Measurements from ENCODE around the gene PALMD. TPM values are rescaled to one million over a fixed set of nuclear protein-coding genes. Genes with fewer than 3 reads are reported as not detected.

The PALMD gene
- total and polyA plus RNA-seq, 2 of the 8 experiments (the other 6 are each of a cell fraction or from before 2014, with no cell fraction given): not detected

- Histone ChIP-seq H2AK5ac (ENCODE audit: low read depth, low read length) (no peak overlapping the region), H3K4me1 (replicated peaks in 1 of 4; ENCODE audit: control insufficient read depth in 3 of 4, insufficient read depth in 4 of 4, low read length in 3 of 4) (peaks cover 0 to 9% (median 6%) of the 10 kb centered on the region in 4 experiments; a peak in 5 of 7 replicates), H2BK20ac (ENCODE audit: low read length) (no peak overlapping the region), H3K27ac (ENCODE audit: low read depth, low read length) (no peak overlapping the region), H3K4ac (replicated peaks; ENCODE audit: insufficient read length, low read depth, low read length) (no peak overlapping the region), H3K27me3 (replicated peaks in 1 of 4; ENCODE audit: control insufficient read depth in 3 of 4, extremely low read depth in 1 of 4, insufficient read depth in 3 of 4, low read length in 3 of 4) (no peaks in the 10 kb centered on the region), H3K36me3 (ENCODE audit: control insufficient read depth in 2 of 4, insufficient read depth in 4 of 4, low read length in 3 of 4) (no peaks in the 10 kb centered on the region), H2BK5ac (ENCODE audit: low read depth, low read length) (no peak overlapping the region), H3K23me2 (ENCODE audit: low read depth, low read length) (no peaks in the 10 kb centered on the region), H2BK12ac (ENCODE audit: low read depth, low read length) (no peak overlapping the region), H3K18ac (ENCODE audit: extremely low read depth, low read length) (no peak overlapping the region), H3K79me2 (ENCODE audit: control insufficient read depth in 1 of 2, insufficient read depth in 2 of 2, low read length in 2 of 2) (no peaks in the 10 kb centered on the region), H2AFZ (ENCODE audit: low read length) (no peak overlapping the region), H3K9ac (replicated peaks in 1 of 4; ENCODE audit: extremely low read depth in 1 of 4, low read depth in 3 of 4, low read length in 3 of 4) (no peak overlapping the region), H2BK120ac (replicated peaks; ENCODE audit: low read depth, low read length) (no peak overlapping the region), H2BK15ac (ENCODE audit: low read length) (no peak overlapping the region), H3K23ac (ENCODE audit: insufficient read length) (no peak overlapping the region), H3K79me1 (ENCODE audit: low read depth, low read length) (no peaks in the 10 kb centered on the region), H4K8ac (ENCODE audit: extremely low read depth, insufficient read depth, low read length) (no peak overlapping the region), H3K56ac (replicated peaks; ENCODE audit: insufficient read length, low read depth, low read length) (no peak overlapping the region), H3K4me3 (ENCODE audit: extremely low read depth in 1 of 4, insufficient read depth in 2 of 4, low read depth in 3 of 4, low read length in 4 of 4) (no peak overlapping the region), H3K4me2 (ENCODE audit: insufficient read depth in 1 of 2, low read depth in 2 of 2, low read length in 2 of 2) (no peak overlapping the region), H4K20me1 (replicated peaks in 1 of 2; ENCODE audit: control insufficient read depth in 1 of 2, insufficient read depth in 2 of 2, low read length in 2 of 2) (no peaks in the 10 kb centered on the region), H3K14ac (ENCODE audit: insufficient read length) (no peak overlapping the region), H4K91ac (replicated peaks; ENCODE audit: insufficient read length, low read length) (no peak overlapping the region), H4K5ac (ENCODE audit: insufficient read length, low read depth, low read length) (no peak overlapping the region), H3K9me3 (ENCODE audit: insufficient read depth in 2 of 2, low read depth in 1 of 2, low read length in 1 of 2) (no peaks in the 10 kb centered on the region)
- ChIA-PET POLR2A (ENCODE audit: partially characterized antibody) (no interaction called here), CTCF (ENCODE audit: partially characterized antibody) (no interaction called here)
- FAIRE-seq (no peak), DNase-seq (ENCODE audit: low read depth in 1 of 2, low spot score in 2 of 2) (no peak)
- 94% methylated on average over 3 of the region's 3 CpGs; no CpG with 5 or more reads in 1 of the 2 experiments for WGBS, 2 experiments (ENCODE audit: extremely low coverage in 1 of 2, insufficient coverage in 1 of 2, insufficient read length in 1 of 2, insufficient replicate concordance in 2 of 2, low coverage in 1 of 2, low lambda C conversion rate in 2 of 2, missing lambda C conversion rate in 1 of 2)
- TF ChIP-seq SIX5 (IDR thresholded peaks at IDR 0.05; ENCODE audit: low read depth, low read length): no peak
- TF ChIP-seq RAD21 (IDR thresholded peaks at IDR 0.05 in 1 of 2, conservative IDR thresholded peaks at IDR 0.05 in 1 of 2; ENCODE audit: low read depth in 2 of 2, low read length in 2 of 2): no peak
- TF ChIP-seq SAP30 (IDR thresholded peaks at IDR 0.05; ENCODE audit: insufficient read depth, insufficient replicate concordance, low read length): no peak
- no peak for TF ChIP-seq BCL11A (IDR thresholded peaks at IDR 0.05; ENCODE audit: low read depth in 2 of 2, low read length in 2 of 2)
- no peak for TF ChIP-seq NRF1 (IDR thresholded peaks at IDR 0.05; ENCODE audit: low read depth, low read length)
- no peak for TF ChIP-seq POU5F1 (IDR thresholded peaks at IDR 0.05; ENCODE audit: low read depth, low read length)
- no peak for TF ChIP-seq RFX5 (IDR thresholded peaks at IDR 0.05; ENCODE audit: borderline replicate concordance, low read depth, low read length)
- TF ChIP-seq KDM5A (IDR thresholded peaks at IDR 0.05; ENCODE audit: low read length): no peak
- no peak for TF ChIP-seq EP300 (IDR thresholded peaks at IDR 0.05; ENCODE audit: borderline replicate concordance in 1 of 2, low read depth in 2 of 2, low read length in 2 of 2)
- TF ChIP-seq, protein P1, sequence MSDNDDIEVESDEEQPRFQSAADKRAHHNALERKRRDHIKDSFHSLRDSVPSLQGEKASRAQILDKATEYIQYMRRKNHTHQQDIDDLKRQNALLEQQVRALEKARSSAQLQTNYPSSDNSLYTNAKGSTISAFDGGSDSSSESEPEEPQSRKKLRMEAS (IDR thresholded peaks at IDR 0.05): no peak
- no peak for TF ChIP-seq BRCA1 (IDR thresholded peaks at IDR 0.05; ENCODE audit: low read depth, low read length)
- TF ChIP-seq, protein P2, sequence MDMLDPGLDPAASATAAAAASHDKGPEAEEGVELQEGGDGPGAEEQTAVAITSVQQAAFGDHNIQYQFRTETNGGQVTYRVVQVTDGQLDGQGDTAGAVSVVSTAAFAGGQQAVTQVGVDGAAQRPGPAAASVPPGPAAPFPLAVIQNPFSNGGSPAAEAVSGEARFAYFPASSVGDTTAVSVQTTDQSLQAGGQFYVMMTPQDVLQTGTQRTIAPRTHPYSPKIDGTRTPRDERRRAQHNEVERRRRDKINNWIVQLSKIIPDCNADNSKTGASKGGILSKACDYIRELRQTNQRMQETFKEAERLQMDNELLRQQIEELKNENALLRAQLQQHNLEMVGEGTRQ (IDR thresholded peaks at IDR 0.05; ENCODE audit: low read length): no peak
- no peak for TF ChIP-seq MAFK (IDR thresholded peaks at IDR 0.05; ENCODE audit: low read depth, low read length)
Measured at GRCh38 chr1:99723251-99723650, 77.3 kb downstream of the PALMD start.
